NCI-H524 (cell line): ENCODE data around the gene RBM12.
A peak's percentile ranks its signal among the peaks of the same experiment; 100 is the strongest.

Source experiments
- DNase-seq, 2 experiments: peaks; one replicate each; lab custom pipeline; 2025; lab: John Stamatoyannopoulos, UW

RBM12 gene

GRCh38 chr20:35621560-35621946 lies 43.1 kb downstream of the RBM12 start:
- no peak for DNase-seq

DNA sequence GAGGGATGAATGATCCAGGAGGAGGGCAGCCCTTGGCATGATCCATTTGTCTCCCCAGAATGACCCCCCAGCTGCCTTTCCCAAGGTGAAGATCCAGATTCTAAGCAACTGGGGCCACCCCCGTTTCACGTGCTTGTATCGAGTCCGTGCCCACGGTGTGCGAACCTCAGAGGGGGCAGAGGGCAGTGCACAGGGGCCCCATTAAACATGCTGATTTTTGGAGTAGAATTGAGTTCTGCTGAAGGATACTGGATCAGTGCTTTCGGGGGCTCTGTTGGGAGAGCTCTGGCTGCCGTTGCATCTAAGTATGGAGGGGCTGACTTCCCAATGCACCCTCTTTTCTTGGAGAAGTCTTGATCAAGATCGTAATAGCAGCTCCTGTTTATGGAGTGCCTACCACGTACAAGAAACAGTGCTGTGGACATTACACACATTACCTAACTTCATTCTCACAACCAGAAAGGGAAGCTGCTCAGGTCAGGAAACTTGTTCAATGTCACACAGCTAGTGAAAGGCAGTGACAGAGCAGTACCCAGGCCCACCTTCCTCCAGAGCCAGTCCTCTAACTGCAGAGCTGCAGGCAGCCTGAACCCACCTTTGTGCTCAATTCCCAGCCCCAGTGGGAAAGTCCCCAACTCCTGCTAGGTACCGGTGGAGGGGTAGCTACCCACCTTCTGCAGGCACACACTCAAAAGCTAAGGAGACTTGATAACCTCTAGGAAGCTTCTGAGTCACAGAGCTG lies 43.7 kb downstream of the RBM12 start:
- no peak for DNase-seq

DNA sequence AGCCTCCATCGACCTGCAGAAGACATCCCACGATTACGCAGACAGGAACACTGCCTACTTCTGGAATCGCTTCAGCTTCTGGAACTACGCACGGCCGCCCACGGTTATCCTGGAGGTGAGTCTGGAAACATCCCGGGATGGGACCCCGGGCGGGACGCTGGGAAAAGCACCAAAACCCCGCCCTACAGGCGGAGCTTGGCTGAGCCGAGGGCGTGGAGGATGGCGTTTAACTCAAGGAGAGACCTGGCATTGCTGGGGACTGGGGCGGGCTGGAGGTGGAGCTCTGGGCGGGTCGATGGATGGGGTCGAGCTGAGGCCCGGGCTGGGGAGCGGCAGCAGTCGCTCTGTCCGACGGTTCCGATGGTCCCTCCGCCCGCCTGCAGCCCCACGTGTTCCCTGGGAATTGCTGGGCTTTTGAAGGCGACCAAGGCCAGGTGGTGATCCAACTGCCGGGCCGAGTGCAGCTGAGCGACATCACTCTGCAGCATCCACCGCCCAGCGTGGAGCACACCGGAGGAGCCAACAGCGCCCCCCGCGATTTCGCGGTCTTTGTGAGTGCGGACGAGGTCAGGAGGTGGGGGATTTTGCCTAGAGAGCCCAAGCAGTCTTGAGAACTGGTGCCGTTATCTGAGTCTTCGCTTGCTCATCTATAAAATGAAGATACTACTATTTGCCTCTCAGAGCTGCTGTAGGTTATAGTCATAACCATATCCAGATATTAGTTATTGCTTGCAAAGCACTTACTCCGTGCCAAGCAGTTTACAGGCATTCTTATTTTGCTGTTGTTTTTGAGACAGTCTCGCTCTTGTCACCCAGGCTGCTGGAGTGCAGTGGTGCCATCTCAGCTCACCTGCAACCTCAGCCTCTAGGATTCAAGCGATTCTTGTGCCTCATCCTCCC lies 45.3 kb downstream of the RBM12 start:
- peak; percentile 95 to 96 for DNase-seq

- peak in 1 of 2 experiments; percentile 62 for DNase-seq
Measured at GRCh38 chr20:35618263-35619131, 46.2 kb downstream of the RBM12 start.

- peak; percentile 57 to 76 for DNase-seq
Measured at GRCh38 chr20:35617397-35618262, 47.1 kb downstream of the RBM12 start.

GRCh38 chr20:35616465-35617396 lies 48.0 kb downstream of the RBM12 start:
- DNase-seq = peak; percentile 17 to 78

DNA sequence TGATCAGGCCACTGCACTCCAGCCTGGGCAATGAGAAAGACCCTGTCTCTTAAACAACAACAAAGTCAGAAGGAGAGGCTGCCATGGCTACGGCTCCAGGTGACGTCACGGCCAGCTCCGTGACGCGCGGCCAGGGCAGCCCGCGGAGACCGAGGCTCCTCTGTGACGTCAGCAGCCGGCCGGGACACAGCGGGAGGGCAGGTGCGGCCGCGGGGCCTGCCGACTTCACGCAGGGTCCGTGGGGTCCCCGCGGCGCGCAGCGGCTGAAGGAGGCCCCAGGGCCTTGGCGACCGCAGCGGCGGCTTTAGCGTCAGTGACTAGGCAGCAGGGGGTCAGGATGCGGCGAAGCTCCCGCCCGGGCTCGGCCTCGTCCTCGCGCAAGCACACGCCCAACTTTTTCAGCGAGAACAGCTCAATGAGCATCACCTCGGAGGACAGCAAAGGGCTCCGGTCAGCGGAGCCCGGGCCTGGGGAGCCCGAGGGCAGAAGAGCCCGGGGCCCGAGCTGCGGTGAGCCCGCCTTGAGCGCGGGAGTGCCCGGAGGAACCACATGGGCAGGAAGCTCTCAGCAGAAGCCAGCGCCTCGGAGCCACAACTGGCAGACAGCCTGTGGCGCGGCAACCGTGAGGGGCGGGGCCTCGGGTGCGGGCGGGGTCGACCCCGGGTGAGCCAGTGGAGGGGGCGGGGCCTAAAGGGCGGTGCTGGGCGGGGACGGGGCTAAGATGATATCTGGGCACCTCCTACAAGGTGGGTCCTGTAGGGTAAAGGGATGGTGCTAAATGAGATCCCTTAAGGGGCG lies 48.8 kb downstream of the RBM12 start, which contains the start of gene SPAG4:
Gene SPAG4 (plus strand): TSS at position 163 of the 798 bp plus-strand sequence. CDS start 175 bp downstream, at position 338.
- DNase-seq = peak; percentile 99

DNA sequence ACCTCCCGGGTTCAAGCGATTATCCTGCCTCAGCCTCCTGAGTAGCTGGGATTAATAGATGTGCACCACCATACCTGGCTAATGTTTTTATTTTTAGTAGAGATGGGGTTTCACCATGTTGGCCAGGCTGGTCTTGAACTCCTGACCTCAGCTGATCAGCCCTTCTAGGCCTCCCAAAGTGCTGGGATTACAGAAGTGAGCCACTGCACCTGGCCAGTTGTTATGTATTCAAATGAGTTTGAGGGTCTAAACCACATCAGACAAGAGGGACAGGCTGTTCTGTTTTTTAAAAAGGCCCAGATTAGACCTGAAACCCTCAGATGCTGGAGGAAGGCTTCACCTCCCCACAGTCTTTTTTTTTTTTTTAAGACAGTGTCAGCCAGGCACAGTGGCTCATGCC lies 53.2 kb downstream of the RBM12 start:
- no peak for DNase-seq

DNA sequence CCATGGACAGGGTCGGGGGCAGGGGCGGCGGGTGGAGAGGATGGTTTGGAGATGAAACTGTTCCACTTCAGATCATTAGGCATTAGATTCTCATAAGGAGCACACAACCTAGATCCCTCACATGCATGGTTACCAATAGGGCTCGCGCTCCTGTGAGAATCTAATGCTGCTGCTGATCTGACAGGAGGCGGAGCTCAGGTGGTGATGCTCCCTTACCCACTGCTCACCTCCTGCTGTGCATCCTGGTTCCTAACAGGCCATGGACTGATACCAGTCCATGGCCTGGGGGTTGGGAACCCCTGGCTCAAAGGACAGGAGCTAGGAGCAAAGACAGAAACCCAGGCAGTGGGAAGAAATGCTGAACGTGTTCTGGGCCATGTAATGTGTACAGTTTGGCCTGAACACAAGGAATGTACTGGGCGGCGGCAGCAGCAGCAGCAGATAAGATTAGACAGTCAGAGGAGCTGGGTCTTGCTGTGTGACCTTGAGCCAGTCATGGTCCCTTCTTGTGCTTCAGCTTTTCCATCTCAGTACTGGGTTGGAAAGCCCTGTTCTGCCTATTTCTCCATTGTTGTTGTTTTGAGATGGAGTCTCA lies 53.8 kb downstream of the RBM12 start:
- no peak for DNase-seq

DNA sequence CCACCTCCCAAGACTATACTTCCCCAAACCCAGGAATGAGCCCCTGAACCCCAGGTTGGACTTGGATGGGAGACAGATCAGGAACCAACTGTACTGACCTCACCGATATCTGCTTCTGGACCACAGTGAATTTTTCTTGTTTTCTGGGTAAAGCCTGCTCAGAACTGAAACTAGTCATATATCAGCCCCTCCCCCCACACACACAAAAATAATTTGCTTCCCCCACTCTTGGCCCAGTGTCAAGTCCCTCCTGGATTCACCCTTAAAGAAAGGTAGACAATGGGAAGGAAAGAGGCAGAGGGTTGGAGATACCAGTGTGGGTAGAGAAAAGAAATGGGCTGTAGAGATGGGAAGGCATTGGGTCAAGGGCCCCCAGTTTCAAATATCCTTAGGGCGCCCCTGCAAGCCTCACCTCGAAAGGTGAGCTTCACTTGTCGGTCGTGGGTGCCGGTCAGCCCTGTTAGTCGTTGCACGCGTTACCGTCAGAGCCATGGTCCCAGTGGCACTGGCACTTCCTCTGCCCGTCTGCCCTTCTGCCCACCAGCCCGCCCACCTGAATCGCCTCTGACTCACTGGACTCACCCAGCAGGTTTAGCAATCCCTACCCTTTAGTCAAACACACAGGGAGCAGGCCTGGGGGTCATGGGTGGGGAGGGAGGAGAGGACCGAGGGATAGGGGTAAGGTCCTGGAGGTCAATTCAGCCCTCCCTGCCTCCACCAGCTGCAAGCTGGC lies 57.5 kb downstream of the RBM12 start:
- DNase-seq = no peak

GRCh38 chr20:35606127-35606526 lies 58.6 kb downstream of the RBM12 start:
- no peak for DNase-seq

DNA sequence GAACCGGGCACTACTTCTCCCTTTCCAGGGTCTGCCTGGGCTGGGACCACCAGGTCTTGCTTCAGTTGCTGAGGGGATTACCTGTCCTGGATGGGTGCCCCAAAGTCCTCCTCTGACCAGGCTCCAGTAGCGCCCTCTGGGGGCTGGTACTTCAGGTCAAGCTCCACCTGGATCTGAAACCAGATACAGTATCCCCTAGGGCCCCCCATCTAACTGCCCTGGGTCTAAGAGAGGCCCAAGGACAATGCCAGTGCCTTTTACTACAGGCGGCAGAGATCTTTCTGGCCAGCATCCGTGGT lies 60.3 kb downstream of the RBM12 start:
- DNase-seq = peak in 1 of 2 experiments; percentile 25

GRCh38 chr20:35603695-35604448 lies 60.8 kb downstream of the RBM12 start:
- DNase-seq = no peak

DNA sequence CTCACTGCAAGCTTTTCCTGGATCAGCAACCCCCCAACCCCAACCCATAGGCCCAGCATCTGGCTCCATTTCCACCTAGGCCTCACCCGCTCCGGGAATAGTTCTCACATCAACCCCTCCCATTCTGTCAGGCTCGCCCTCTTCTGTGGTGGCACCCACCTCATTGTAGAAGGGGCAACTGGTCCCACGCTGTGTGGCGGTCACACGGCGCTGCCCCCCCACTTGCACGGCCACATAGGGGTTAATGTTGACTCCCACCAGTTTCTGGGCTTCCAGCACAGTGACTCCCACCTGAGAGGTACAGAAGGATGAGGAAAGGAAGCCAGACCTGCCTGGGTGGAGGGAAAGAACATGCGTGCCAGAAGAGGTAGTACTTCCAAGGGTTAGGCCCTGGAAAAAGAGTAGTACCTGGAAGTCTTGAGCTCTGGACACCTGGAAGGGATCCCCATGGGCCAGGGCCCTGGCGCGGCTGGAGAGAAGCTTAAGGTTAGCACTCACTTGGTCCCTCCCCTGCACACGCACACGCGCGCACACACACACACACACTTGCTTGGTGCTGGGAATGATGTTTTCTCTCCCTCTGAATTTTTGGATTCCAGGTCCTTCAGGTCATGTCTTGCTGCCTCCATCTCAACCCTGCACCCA lies 61.7 kb downstream of the RBM12 start:
- DNase-seq = no peak

DNA sequence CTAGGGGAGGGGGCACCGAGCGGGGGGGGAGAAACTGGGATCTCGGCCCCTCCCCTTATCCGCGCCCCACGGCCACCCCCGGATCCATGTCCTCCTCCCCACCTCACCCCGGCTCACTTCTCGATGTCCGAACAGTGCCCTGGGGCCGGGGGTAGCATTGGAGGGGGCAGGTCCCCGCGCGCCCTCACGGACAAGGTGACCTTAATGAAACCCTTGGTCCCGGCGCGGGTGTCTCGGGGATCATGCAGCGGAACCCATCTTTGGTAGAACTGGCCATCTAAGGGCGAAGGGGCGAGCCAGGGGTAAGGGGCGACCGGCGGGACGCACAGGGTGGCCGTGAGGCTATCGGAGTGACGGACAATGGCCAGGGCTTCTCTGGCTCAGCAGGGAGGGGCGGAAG lies 62.7 kb downstream of the RBM12 start:
- no peak for DNase-seq

DNA sequence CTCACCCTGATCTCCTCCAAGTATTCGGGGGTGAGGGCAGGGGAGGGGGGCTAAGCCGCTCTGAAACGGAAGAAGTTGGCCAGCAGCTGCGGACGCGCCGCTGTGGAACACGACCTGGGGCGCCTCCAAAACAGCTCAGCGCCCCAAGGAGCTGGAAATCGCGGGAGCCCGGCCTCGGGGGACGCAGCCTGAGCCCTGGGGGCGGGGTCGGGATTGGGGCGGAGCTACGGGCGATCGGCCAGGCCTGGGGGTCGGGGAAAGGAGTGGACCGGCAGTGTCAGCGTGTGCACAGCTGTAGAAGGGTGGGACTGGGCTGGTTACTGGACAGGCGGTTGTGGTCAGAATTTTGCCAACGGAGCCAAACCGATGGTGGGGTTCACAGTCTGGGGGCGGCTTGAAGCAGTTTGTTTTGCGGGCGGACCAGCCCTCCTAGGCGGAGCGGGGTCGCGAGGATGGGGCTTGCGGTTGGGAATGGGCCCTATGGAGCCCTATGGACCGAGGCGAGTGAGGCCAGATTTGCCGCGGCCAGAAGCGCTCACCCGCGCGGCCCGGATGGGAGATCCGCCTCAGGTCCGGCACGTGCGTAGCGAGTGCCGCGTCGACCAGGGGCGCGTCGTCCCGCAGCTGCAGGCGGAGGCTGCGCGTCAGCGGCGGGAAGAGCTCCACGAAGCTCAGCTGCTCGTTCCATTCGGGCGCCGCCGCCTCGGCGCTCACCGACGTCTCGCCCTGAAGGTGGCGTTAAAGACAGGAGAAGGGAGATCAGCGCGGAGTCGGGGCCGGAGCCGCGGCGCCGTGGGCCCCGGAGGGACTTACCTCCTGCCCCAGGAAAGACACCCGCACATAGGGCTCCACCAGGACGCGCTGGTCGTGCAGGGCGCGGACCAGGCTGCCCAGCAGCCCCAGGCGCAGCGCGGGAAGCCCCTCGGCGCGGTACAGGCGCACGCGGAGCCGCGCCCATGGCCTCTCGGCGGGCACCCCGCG lies 63.4 kb downstream of the RBM12 start:
- peak; percentile 51 to 78 for DNase-seq
